GM21619 (cell line): Measurements from ENCODE around the gene NUDT8.
"Not testable (repeated sequence)": the region's sequence is repeated elsewhere in the genome, so short reads cannot be mapped to it uniquely, and the experiment has no call there.

Experiments used
- ATAC-seq: cut with Tn5 transposase; IDR thresholded peaks from one replicate; pipeline ENCODE4 v1.9.1; 2021; ENCODE audit not compliant: unreplicated experiment

The NUDT8 gene

GRCh38 chr11:67642173-67643120, 12.7 kb upstream of the NUDT8 start:
- ATAC-seq, result no peak

GRCh38 chr11:67641338-67642172, 11.8 kb upstream of the NUDT8 start:
- no peak for ATAC-seq

- ATAC-seq, result no peak
Measured at GRCh38 chr11:67640758-67641337, 11.1 kb upstream of the NUDT8 start.

- no peak for ATAC-seq
Measured at GRCh38 chr11:67640021-67640757, 10.5 kb upstream of the NUDT8 start.

GRCh38 chr11:67639438-67639859, 9.7 kb upstream of the NUDT8 start, which contains the start of gene TBX10:
TBX10 (minus strand) TSS chr11:67639763; CDS start chr11:67639472, 291 bp downstream.
- ATAC-seq, result no peak

GRCh38 chr11:67638535-67639437, 9.0 kb upstream of the NUDT8 start:
- ATAC-seq, result no peak

GRCh38 chr11:67637441-67637840, 7.7 kb upstream of the NUDT8 start:
- not testable (repeated sequence) for ATAC-seq

- ATAC-seq, result no peak
Measured at GRCh38 chr11:67636962-67637361, 7.2 kb upstream of the NUDT8 start.

GRCh38 chr11:67635231-67635521, 5.4 kb upstream of the NUDT8 start:
- no peak for ATAC-seq

GRCh38 chr11:67634366-67635230, 4.9 kb upstream of the NUDT8 start:
- ATAC-seq, result no peak

- no peak for ATAC-seq
Measured at GRCh38 chr11:67633758-67634365, 4.1 kb upstream of the NUDT8 start.

- ATAC-seq, result no peak
Measured at GRCh38 chr11:67632982-67633755, 3.4 kb upstream of the NUDT8 start.

- no peak for ATAC-seq
Measured at GRCh38 chr11:67632175-67632981, 2.6 kb upstream of the NUDT8 start.

GRCh38 chr11:67631853-67632174, 2.1 kb upstream of the NUDT8 start:
- ATAC-seq, result no peak

- ATAC-seq, result no peak
Measured at GRCh38 chr11:67631411-67631810, 1.7 kb upstream of the NUDT8 start.

- no peak for ATAC-seq
Measured at GRCh38 chr11:67630943-67631331, 1.2 kb upstream of the NUDT8 start.
